Adrenal gland (tissue), 12 donors: Measurements from ENCODE around the gene LSAMP. TPM values are rescaled to one million over a fixed set of nuclear protein-coding genes. Genes with fewer than 3 reads are reported as not detected.

Source experiments
- DNase-seq, 7 donors: peaks; one replicate each; pipeline ENCODE4 v3.0.0-alpha.2; 2019 to 2020
- H3K27ac ChIP-seq, 5 donors: fragments of 200-600 bp; sonication (generic) in 4 of 5; 1 replicate in 3 of 5; 2 replicates in 2 of 5; pipeline versions ENCODE4 v1.5.1 to v1.8.0; 2016 to 2020; ENCODE audit warnings: mild to moderate bottlenecking in 1 of 5
- H3K27me3 ChIP-seq: fragments of 200-600 bp; 2 replicates; pipeline ENCODE4 v1.8.0; 2021
- H3K36me3 ChIP-seq, 2 donors: fragments of 200-600 bp; replicated peaks in 1 of 2; 1 replicate in 1 of 2; 2 replicates in 1 of 2; pipeline versions ENCODE4 v1.5.1 to v1.8.0; 2018 to 2022
- H3K4me1 ChIP-seq, 2 donors: fragments of 200-600 bp; replicated peaks in 1 of 2; 1 replicate in 1 of 2; 2 replicates in 1 of 2; pipeline versions ENCODE4 v1.5.1 to v1.8.0; 2018 to 2021
- H3K4me3 ChIP-seq, 4 donors: fragments of 200-600 bp; sonication (generic) in 3 of 4; one replicate each; pipeline ENCODE4 v1.5.1; 2016 to 2018
- H3K9me3 ChIP-seq, 3 donors: fragments of 200-600 bp; sonication (generic) in 1 of 3; replicated peaks in 1 of 3; 1 replicate in 2 of 3; 2 replicates in 1 of 3; pipeline versions ENCODE4 v1.5.1 to v1.8.0; 2016 to 2021
- POLR2A ChIP-seq, 2 donors: fragments of 450-650 bp; IDR thresholded peaks; one replicate each; pipeline ENCODE4 v1.6.1; 2017; ENCODE audit warnings: antibody characterized with exemption in 2 of 2, mild to moderate bottlenecking in 2 of 2, moderate library complexity in 1 of 2
- WGBS, 4 donors: extraction: QIAGEN DNeasy Blood & Tissue Kit in 2 of 4; methylation state at CpG; one replicate each; pipeline versions ENCODE4 v1.1.5 to v1.1.7; 2013 to 2017; 5-methylcytosine and 5-hydroxymethylcytosine counted together
- intact Hi-C, 2 donors: fragments of 100-400 bp; cut with DNase I; formaldehyde crosslinking; loops; one replicate each; pipeline versions ENCODE4 v1.14.1 to v1.15.0; 2022 to 2023
- polyA plus RNA-seq, 3 donors: library from polyadenylated mRNA; stranded (reverse); fragments of 200-250 nt in 2 of 3; fragments of 350-450 nt in 1 of 3; fragmentation: Illumina TruSeq in 1 of 3; extraction: RNeasy Lipid Tissue Mini Kit (QIAGEN cat#74804) in 1 of 3; gene quantifications; one replicate each; pipeline ENCODE4 v1.2.3, GENCODE V29; 2013 to 2014
- total RNA-seq, 9 donors: library from RNA; depleted of rRNA in 4 of 9; stranded (reverse); fragments of >200 nt in 4 of 9; fragments of 120-200 nt in 1 of 9; fragmentation: NEBNext Ultra II Directional in 1 of 9; extraction: Animal tissue kit (Norgen Biotek cat#: 25700) in 1 of 9; gene quantifications; one replicate each; pipeline versions ENCODE4 v1.1.0 to v1.2.4, GENCODE V29; 2013 to 2023
- TF ChIP-seq, protein P1 (sequence below), 6 experiments: fragments of 450-650 bp in 4 of 6; fragments of 200-600 bp in 2 of 6; sonication (generic) in 1 of 6; IDR thresholded peaks; 1 replicate in 5 of 6; 2 replicates in 1 of 6; pipeline versions ENCODE4 v1.5.1 to v1.8.0; 2016 to 2021; ENCODE audit warnings: antibody characterized with exemption in 6 of 6, mild to moderate bottlenecking in 2 of 6, moderate library complexity in 1 of 6
- donor health status: healthy with polysubstance abuse.
- donor health status: Bipolar disorder and iron deficiency.
- donor health status: DM: yes; HTN: yes; CAD: no.
- donor health status: DM: no; HTN: no; CAD: no.
- donor health status: DM: no; HTN: no; CAD: no.
- donor health status: DM: yes; HTN: yes; CAD: no.

Gene LSAMP
- total and polyA plus RNA-seq, 12 donors = 5.8 to 53.5 (median 24.3) TPM

DNA sequence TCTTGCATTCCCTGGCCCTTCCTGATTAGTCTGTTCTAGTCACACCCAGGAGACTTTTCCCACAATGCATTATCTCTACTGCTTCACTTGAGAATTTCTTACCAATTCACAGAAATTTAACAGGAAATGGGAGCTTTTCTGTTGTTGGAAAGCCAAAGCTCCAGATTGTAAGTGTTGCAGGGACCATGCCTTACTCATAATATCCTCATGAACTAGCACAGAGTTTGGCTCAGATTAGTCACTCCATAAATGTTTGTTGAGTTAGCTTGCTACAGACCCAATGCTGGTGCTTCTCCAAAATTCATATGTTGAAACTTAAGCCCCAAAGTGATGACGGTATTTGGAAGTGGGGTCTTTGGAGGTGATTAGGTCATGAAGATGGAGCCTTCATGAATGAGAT lies 589.4 kb downstream of the LSAMP start:
- no peaks in the 10 kb centered on the region for H3K27me3 ChIP-seq
- no peaks in the 10 kb centered on the region for H3K9me3 ChIP-seq
- TF ChIP-seq, protein P1, sequence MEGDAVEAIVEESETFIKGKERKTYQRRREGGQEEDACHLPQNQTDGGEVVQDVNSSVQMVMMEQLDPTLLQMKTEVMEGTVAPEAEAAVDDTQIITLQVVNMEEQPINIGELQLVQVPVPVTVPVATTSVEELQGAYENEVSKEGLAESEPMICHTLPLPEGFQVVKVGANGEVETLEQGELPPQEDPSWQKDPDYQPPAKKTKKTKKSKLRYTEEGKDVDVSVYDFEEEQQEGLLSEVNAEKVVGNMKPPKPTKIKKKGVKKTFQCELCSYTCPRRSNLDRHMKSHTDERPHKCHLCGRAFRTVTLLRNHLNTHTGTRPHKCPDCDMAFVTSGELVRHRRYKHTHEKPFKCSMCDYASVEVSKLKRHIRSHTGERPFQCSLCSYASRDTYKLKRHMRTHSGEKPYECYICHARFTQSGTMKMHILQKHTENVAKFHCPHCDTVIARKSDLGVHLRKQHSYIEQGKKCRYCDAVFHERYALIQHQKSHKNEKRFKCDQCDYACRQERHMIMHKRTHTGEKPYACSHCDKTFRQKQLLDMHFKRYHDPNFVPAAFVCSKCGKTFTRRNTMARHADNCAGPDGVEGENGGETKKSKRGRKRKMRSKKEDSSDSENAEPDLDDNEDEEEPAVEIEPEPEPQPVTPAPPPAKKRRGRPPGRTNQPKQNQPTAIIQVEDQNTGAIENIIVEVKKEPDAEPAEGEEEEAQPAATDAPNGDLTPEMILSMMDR (IDR thresholded peaks at IDR 0.05) = no peak
- TF ChIP-seq POLR2A (IDR thresholded peaks at IDR 0.05) = no peak
- no peaks in the 10 kb centered on the region for H3K36me3 ChIP-seq
- H3K4me1 ChIP-seq = no peaks in the 10 kb centered on the region
- intact Hi-C loops = no loop called here
- H3K4me3 ChIP-seq = no peak overlapping the region
- 91 to 100% (median 95%) methylated on average over 1 of the region's 1 CpG for WGBS, 4 donors
- H3K27ac ChIP-seq = no peak overlapping the region
- DNase-seq = no peak

DNA sequence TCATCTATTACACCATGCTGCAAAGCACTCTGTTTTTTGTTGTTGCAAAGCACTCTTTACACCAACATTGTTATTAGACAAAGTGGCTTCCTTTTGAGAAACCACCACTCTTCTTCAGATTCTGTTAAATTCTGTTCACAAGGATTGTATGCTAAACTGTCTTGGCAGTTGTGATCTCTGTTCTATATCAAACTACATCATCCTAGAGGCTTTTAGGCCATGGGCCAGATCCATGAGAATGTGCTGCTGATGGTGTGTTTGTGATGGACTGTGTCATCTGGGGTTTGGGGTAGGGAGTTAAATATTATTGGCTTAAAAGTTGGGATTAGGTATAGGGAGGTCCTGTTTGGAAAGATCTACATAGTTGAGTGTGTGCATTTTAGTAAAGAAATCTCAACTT lies 592.2 kb downstream of the LSAMP start:
- no peak overlapping the region for H3K4me3 ChIP-seq
- no peaks in the 10 kb centered on the region for H3K9me3 ChIP-seq
- intact Hi-C loops = no loop called here
- H3K27ac ChIP-seq = no peak overlapping the region
- no peak for DNase-seq
- H3K27me3 ChIP-seq = no peaks in the 10 kb centered on the region
- H3K4me1 ChIP-seq = no peaks in the 10 kb centered on the region
- no peak for TF ChIP-seq POLR2A (IDR thresholded peaks at IDR 0.05)
- TF ChIP-seq, protein P1 (IDR thresholded peaks at IDR 0.05) = no peak
- no peaks in the 10 kb centered on the region for H3K36me3 ChIP-seq

DNA sequence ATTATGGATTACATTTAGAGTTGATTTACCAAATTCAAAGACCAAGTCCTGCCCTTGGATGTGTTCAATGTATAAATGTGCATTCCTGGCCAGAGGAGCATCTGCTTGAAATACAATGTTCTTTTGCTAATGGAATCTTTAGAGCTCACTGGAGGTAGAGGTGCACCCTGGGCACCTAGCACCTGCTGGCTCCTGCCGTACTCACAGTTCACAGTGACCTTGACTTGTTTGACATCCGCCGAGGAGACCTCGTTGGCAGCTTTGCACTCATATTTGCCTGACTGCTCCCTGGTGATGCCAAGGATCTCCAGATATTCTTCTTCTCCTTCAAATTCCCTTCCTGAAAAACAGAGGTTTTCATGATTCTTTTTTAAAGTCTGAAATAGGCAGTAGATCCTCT lies 593.0 kb downstream of the LSAMP start:
- no peak for TF ChIP-seq POLR2A (IDR thresholded peaks at IDR 0.05)
- TF ChIP-seq, protein P1 (IDR thresholded peaks at IDR 0.05) = no peak
- H3K9me3 ChIP-seq = no peaks in the 10 kb centered on the region
- no peak for DNase-seq
- no peak overlapping the region for H3K27ac ChIP-seq
- no peaks in the 10 kb centered on the region for H3K36me3 ChIP-seq
- no peaks in the 10 kb centered on the region for H3K27me3 ChIP-seq
- H3K4me1 ChIP-seq = no peaks in the 10 kb centered on the region
- no peak overlapping the region for H3K4me3 ChIP-seq
- 62 to 78% (median 67%) methylated on average over 4 of the region's 4 CpGs for WGBS, 4 donors
- intact Hi-C loops = no loop called here

- Histone ChIP-seq H3K36me3 (no peaks in the 10 kb centered on the region), H3K4me3 (no peak overlapping the region), H3K27me3 (no peaks in the 10 kb centered on the region), H3K9me3 (no peaks in the 10 kb centered on the region), H3K4me1 (no peaks in the 10 kb centered on the region), H3K27ac (no peak overlapping the region)
- DNase-seq = no peak
- intact Hi-C loops = no loop called here
- TF ChIP-seq, protein P1 (IDR thresholded peaks at IDR 0.05) = no peak
- TF ChIP-seq POLR2A (IDR thresholded peaks at IDR 0.05) = no peak
- 74 to 91% (median 89%) methylated on average over 3 of the region's 3 CpGs for WGBS, 4 donors
Measured at GRCh38 chr3:115851571-115851970, 593.7 kb downstream of the LSAMP start.
